NOMO-1 (cell line): ENCODE measurements around the gene ANKRD39.

Source experiments
- DNase-seq, 2 experiments: peaks; one replicate each; lab custom pipeline; 2025; ENCODE audit not compliant: unreplicated experiment in 2 of 2; lab: John Stamatoyannopoulos, UW

ANKRD39 gene

GRCh38 chr2:96888072-96889011 lies 30.5 kb upstream of the ANKRD39 start:
- DNase-seq, result peak in 1 of 2 experiments; percentile 87

- no peak for DNase-seq
These were observed 29.7 kb upstream of the ANKRD39 start for GRCh38 chr2:96887493-96888012.

- DNase-seq, result peak; percentile 63 to 84
These were observed 27.9 kb upstream of the ANKRD39 start for GRCh38 chr2:96885432-96886347.

- DNase-seq, result no peak
These were observed 26.7 kb upstream of the ANKRD39 start for GRCh38 chr2:96884299-96885094.

GRCh38 chr2:96883306-96883705 lies 25.5 kb upstream of the ANKRD39 start:
- DNase-seq, result no peak

GRCh38 chr2:96882906-96883305 lies 25.1 kb upstream of the ANKRD39 start:
- DNase-seq, result no peak

GRCh38 chr2:96882230-96882629 lies 24.4 kb upstream of the ANKRD39 start:
- no peak for DNase-seq

- DNase-seq, result no peak
These were observed 23.8 kb upstream of the ANKRD39 start for GRCh38 chr2:96881349-96882195.

GRCh38 chr2:96880891-96881273 lies 23.1 kb upstream of the ANKRD39 start:
- no peak for DNase-seq

- no peak for DNase-seq
These were observed 21.8 kb upstream of the ANKRD39 start for GRCh38 chr2:96879545-96880040.

- DNase-seq, result no peak
These were observed 21.2 kb upstream of the ANKRD39 start for GRCh38 chr2:96878796-96879544.

GRCh38 chr2:96878171-96878570 lies 20.4 kb upstream of the ANKRD39 start:
- no peak for DNase-seq

GRCh38 chr2:96877631-96878092 lies 19.8 kb upstream of the ANKRD39 start:
- DNase-seq, result no peak

- DNase-seq, result no peak
These were observed 19.2 kb upstream of the ANKRD39 start for GRCh38 chr2:96877042-96877451.

GRCh38 chr2:96876269-96877041 lies 18.6 kb upstream of the ANKRD39 start:
- DNase-seq, result no peak

- no peak for DNase-seq
These were observed 17.9 kb upstream of the ANKRD39 start for GRCh38 chr2:96875498-96876268.
